UCSD-AML1 (cell line): ENCODE results near the gene KLHL36.
A peak's percentile ranks its signal among the peaks of the same experiment; 100 is the strongest.

Source experiments
- DNase-seq: peaks from one replicate; lab custom pipeline; 2025; ENCODE audit not compliant: unreplicated experiment; lab: John Stamatoyannopoulos, UW

The KLHL36 gene

GRCh38 chr16:84641643-84642358 is 6.5 kb upstream of the KLHL36 start:
- no peak for DNase-seq

GRCh38 chr16:84643180-84643583 is 5.1 kb upstream of the KLHL36 start:
- no peak for DNase-seq

GRCh38 chr16:84643674-84644073 is 4.6 kb upstream of the KLHL36 start:
- no peak for DNase-seq

GRCh38 chr16:84648595-84649510 is 542 bp downstream of the KLHL36 start:
- DNase-seq = peak; percentile 31

- no peak for DNase-seq
Measured at GRCh38 chr16:84649511-84649861, 1.2 kb downstream of the KLHL36 start.

GRCh38 chr16:84650062-84650991 is 2.0 kb downstream of the KLHL36 start:
- DNase-seq = no peak

- no peak for DNase-seq
Measured at GRCh38 chr16:84652566-84652965, 4.3 kb downstream of the KLHL36 start.

- DNase-seq = no peak
Measured at GRCh38 chr16:84654238-84654637, 5.9 kb downstream of the KLHL36 start.

GRCh38 chr16:84654998-84655397 is 6.7 kb downstream of the KLHL36 start:
- DNase-seq = no peak

- DNase-seq = no peak
Measured at GRCh38 chr16:84656649-84657048, 8.3 kb downstream of the KLHL36 start.

GRCh38 chr16:84657229-84657837 is 9.0 kb downstream of the KLHL36 start:
- no peak for DNase-seq

- DNase-seq = no peak
Measured at GRCh38 chr16:84658690-84659089, 10.4 kb downstream of the KLHL36 start.

- no peak for DNase-seq
Measured at GRCh38 chr16:84659656-84660300, 11.5 kb downstream of the KLHL36 start.

GRCh38 chr16:84660973-84661372 is 12.7 kb downstream of the KLHL36 start:
- no peak for DNase-seq

- DNase-seq = no peak
Measured at GRCh38 chr16:84661418-84662060, 13.2 kb downstream of the KLHL36 start.

- no peak for DNase-seq
Measured at GRCh38 chr16:84662471-84662870, 14.2 kb downstream of the KLHL36 start.

GRCh38 chr16:84663433-84664101 is 15.3 kb downstream of the KLHL36 start:
- no peak for DNase-seq

GRCh38 chr16:84665359-84665758 is 17.0 kb downstream of the KLHL36 start:
- DNase-seq = no peak

GRCh38 chr16:84665843-84666242 is 17.5 kb downstream of the KLHL36 start:
- no peak for DNase-seq
